Measurements from ENCODE around the gene TIAL1.
"Not testable (repeated sequence)": the region's sequence is repeated elsewhere in the genome, so short reads cannot be mapped to it uniquely, and the experiment has no call there.

Gene TIAL1

GRCh38 chr10:119545310-119545709 lies 51.5 kb downstream of the TIAL1 start:
- DNase-seq, result no peak

- DNase-seq, result no peak
Observed at GRCh38 chr10:119543814-119544642, 52.7 kb downstream of the TIAL1 start.

DNA sequence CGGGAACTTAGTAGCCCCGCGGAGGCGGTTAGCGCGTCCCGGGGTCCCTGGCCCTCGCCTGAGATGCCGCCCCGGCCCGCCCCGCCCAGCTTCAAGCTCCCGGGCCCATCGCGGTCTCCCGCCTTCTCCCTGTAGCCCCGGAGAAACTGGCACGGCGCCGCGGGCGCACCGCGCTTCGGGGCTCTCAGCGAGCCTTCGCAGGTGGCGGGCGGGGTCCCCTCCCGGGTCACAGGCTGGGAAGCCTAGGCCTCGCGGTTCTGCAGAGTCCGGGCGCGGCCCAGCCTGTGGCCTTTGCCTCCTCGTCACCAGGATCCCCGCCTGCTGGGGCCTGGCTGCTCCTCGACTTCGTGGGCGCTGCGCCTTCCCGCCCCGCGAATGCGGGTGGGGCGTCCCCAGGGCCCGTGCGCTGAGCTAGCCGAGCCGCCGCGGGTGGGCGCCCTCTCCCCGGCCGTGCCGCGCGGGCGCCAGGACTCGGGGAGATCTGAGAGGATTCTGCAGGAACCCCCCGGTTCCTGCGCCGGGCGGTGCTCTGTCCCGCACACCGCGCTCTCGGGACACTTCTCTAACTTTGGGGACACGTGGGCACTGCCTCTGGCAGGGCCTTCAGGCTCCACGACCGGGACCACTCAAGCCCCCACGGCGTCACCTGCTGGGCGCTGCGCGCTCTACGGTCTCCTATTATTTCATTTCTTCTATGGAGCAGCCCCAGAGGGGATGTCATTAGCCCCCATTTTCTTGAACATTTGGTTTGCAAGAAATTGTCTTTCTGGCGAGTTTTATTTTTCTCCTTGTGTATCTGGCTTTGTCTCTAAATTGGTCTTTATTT lies 53.6 kb downstream of the TIAL1 start:
- no peak for DNase-seq

DNA sequence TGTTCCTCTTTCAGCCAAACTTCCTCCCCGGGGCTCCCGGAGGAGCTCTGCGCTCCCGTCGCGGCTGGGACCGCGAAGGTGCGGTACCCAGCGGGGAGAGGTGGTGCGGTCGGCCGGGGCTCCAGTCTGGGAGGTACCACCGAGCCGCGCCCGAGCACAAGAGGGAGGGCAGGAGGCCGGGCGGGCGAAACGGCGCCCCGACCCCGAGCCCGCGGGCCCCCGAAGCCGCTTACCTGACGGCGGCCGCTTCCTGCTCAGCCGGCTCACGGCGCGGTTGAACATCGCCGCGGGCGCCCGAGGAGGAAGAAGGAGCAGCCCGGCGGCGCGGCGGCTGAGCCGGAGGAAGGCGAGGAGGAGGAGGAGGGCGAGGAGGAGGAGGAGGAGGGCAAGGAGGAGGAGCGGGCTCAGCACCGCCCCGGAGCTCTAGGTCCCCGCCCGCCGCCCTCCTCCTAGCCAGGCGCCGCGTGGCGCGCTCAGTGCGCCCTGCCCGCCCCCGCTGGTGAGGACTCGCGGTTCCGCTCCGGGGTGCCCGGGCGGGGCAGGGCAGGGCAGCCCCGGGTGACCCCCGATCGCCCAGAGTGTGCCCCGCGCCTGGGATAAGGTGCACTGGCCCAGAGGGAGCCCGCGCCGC lies 54.3 kb downstream of the TIAL1 start, which contains the start of gene RGS10:
Gene RGS10, minus strand, starts transcription at position 363 of the 631 bp plus-strand sequence. Its CDS starts 81 bp downstream, at position 282.
- DNase-seq, result no peak

DNA sequence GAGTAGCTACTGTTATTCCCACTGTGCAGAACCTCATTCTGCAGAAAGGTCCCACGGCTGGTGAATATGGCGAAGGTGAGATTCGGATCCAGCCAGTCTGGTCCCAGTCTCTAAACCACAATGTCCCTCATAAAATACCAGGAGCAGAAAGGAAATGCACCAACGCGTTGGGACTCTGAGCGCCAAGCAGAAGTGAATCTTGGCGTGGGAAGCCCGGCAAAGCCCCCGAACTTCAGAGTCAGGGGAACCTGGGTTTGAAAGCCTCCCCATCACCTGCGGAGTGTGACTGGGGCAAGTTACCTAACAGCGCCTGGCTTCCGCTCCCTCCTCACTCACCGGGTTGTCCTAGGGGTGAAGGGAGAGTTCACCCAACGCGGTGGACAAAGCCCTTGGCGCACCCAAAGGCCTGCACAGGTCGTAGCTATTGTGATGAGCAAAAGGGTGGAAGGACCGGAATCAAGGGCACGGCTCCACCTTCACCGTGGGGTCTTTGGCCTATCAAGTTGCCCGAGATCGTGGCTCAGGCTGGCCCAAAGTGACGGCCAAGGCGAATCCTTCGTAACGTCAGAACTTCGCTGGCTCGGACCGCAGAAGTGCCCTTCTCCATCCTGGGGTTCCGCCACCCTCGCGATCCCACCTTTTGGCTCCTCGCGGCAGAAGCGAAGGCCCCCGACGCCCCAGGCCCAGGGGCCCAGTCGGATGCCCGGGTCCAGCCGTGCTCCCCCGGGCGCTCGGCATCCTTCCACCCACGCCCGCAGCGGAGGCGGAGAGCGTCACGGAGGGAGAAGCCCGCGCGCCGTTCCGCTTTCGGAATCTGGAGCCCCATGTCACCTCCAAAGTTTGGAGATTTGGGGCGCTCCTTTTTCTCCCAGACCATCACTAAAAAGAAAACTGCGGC lies 55.1 kb downstream of the TIAL1 start:
- DNase-seq, result no peak

- no peak for DNase-seq
Observed at GRCh38 chr10:119541046-119541445, 55.7 kb downstream of the TIAL1 start.

GRCh38 chr10:119540038-119540437 lies 56.7 kb downstream of the TIAL1 start:
- no peak for DNase-seq

DNA sequence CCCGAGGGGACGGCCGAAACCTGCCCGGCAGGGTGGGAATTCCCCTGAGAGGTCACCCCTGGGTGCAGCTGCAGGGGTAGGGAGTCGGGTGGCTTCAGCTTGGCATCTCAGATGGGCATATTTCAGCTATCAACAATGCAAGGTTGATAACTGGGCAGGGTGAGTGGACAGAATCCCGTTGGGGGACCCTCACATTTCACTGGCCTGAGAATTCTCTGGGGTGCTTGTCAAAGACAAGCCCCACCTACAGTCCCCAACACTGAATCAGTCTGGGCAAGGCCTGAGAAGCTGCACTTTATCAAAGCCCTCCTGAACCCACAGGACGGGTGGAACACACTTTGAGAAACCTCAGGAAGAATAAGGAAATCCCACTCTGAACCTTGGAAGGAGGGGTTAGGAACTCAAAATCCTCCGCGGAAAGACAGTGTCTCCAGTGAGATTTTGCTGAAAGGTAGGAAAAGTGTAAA lies 57.4 kb downstream of the TIAL1 start:
- no peak for DNase-seq

DNA sequence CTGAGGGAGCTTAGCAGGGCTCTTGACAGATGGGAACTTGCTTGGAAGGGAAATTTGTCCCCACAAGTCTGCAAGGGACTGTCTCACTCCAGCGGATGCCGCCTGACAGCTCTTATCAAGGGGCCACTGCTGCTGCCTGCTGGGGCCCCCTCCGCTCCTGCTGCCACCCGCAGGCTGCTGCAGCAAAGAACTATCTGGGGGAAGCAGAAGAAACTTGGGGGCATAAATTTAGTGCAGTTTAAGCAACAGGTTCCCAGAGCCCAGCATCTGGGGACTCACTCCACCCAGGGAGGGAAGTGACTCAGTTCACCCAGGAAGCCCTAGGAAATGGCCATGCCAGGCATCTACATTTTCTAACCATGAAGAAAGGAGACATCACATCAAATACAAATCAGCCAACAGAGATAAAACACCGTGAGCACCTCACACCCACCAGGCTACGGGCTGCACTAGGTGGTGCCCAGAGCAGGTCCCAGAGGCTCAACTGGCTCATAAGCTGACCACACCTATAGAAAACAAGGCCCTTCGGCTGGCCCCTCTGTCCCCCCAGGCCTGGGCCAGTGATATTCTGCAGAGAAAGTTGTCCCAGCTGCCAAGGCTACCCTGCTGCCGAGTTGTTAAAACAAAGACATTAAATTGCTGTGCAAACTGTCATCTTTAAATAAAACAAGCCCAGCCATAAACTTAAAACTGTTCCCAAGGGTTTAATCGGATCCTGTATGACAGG lies 58.0 kb downstream of the TIAL1 start:
- no peak for DNase-seq

DNA sequence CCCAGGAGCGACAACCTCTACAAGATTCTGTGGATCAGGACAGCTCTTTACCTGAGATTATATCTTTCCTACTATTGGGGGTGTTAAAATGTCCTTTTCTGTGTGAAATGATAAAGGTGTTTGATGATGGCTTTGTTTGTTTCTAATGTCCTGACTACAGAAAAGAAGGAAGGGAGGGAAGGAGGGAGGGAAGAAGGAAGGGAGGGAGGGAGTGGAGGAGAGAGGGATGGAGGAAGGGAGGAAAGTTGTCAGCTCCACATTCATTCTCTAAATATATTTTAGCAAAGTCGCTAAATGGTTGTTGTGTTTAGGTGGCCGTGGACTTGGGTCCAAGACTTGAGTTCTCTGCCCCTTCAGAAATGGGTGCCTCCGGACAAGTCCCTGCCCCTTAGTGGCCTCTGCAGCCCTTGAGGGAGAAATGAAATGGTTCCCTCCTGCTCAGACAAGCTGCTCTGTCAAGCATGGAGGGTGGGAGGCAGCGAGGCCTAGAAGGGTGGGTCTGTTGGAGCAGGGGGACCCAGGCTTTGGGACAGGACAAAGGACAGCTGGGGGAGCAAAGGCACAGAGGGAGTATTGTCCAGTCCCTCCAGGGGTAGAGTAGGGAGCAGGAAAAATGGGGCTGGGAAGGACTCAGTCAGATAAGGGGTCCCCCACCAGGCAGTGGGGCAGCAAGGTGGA lies 58.7 kb downstream of the TIAL1 start:
- no peak for DNase-seq

DNA sequence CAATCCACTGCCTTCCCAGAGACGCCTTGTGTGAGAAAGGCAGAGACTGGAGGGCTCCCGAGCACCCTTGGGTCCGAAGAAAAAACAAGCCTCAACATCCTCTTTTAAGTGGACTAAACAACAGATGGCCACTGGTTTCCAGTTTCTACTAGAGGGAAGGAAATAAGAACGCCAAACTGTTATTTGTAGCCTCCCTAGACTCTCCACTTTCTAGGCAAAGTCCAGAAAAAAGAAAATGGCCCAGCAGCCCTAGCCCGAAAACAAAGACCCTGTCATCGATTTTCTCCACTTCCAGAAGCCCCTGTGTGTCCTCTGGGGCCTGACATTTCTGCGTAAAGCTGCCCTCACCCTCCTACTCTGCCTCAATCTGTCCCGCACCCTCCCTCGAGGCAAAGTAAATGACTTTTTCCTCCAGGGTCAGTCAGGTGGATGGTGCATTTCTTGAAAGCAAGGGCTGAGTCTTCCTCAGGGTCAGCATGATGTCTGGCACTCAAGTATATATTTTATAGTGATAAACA lies 60.2 kb downstream of the TIAL1 start:
- DNase-seq, result peak; percentile 38

GRCh38 chr10:119535837-119536507 lies 60.8 kb downstream of the TIAL1 start:
- no peak for DNase-seq

DNA sequence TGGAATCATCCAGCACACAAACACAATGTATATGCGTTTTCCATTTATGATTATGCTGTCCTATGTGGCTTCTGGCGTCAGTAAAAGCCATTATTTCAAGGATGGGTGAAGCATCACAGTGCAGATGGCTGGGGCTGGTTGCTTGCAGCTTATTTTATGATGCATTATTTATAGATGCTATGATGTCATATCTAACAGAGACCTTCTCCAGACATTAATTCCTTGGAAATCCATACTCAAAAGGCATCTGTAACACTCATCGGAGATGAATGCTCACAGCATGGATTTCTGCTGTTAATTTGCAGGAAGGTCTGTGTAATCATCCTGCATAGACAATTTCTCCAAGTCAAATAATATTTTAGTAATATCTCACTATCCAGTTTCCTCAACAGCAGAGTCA lies 61.5 kb downstream of the TIAL1 start:
- DNase-seq, result peak; percentile 37

DNA sequence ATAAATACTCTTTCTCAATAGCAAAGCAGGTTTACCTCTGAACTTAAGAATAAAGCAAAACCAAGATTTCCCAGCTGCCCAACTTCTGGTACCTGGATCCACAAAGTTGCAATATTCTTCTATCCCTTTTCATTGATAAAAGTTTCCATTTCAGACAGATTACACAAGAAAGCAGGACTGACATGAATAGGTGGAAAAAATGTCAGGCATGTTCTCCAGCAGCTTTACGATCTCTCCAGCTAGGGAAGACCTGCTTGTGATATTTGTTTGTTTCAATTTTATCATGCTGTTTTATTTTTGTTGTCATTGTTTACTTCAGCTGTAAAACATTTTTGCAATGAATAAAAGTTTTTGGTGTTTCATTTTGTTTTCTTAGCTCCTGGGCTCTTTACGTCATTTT lies 63.3 kb downstream of the TIAL1 start:
- DNase-seq, result no peak

- DNase-seq, result not testable (repeated sequence)
Observed at GRCh38 chr10:119532791-119533190, 64.0 kb downstream of the TIAL1 start.

- DNase-seq, result not testable (repeated sequence)
Observed at GRCh38 chr10:119532251-119532650, 64.5 kb downstream of the TIAL1 start.

- no peak for DNase-seq
Observed at GRCh38 chr10:119531067-119531466, 65.7 kb downstream of the TIAL1 start.

- DNase-seq, result not testable (repeated sequence)
Observed at GRCh38 chr10:119528663-119529237, 68.0 kb downstream of the TIAL1 start.
